CD4-positive, alpha-beta T cell treated with Interleukin-4 for 4 hours (primary cell): ENCODE data around the gene VCAN.

ENCODE experiments used
- DNase-seq: peaks from one replicate; pipeline ENCODE4 v3.0.0-alpha.2; 2020

Gene VCAN

GRCh38 chr5:83469075-83469474 lies 2.5 kb upstream of the VCAN start:
- no peak for DNase-seq

- no peak for DNase-seq
Observed at GRCh38 chr5:83470526-83471404, 779 bp upstream of the VCAN start.

GRCh38 chr5:83472213-83472507 lies 616 bp downstream of the VCAN start:
- no peak for DNase-seq

GRCh38 chr5:83472508-83473345 lies 1.2 kb downstream of the VCAN start:
- DNase-seq: no peak

GRCh38 chr5:83473346-83474160 lies 2.0 kb downstream of the VCAN start:
- peak; percentile 35 for DNase-seq

GRCh38 chr5:83474161-83474796 lies 2.7 kb downstream of the VCAN start:
- DNase-seq: no peak

- DNase-seq: no peak
Observed at GRCh38 chr5:83474991-83475390, 3.4 kb downstream of the VCAN start.

- no peak for DNase-seq
Observed at GRCh38 chr5:83475391-83475863, 3.9 kb downstream of the VCAN start.

- no peak for DNase-seq
Observed at GRCh38 chr5:83475935-83476814, 4.6 kb downstream of the VCAN start.

- no peak for DNase-seq
Observed at GRCh38 chr5:83482961-83483360, 11.4 kb downstream of the VCAN start.

- DNase-seq: no peak
Observed at GRCh38 chr5:83484294-83484693, 12.8 kb downstream of the VCAN start.

- DNase-seq: no peak
Observed at GRCh38 chr5:83485842-83486241, 14.3 kb downstream of the VCAN start.

GRCh38 chr5:83487155-83487554 lies 15.6 kb downstream of the VCAN start:
- DNase-seq: no peak

- DNase-seq: no peak
Observed at GRCh38 chr5:83488271-83488670, 16.7 kb downstream of the VCAN start.

GRCh38 chr5:83488821-83489220 lies 17.3 kb downstream of the VCAN start:
- no peak for DNase-seq

- no peak for DNase-seq
Observed at GRCh38 chr5:83490203-83490602, 18.7 kb downstream of the VCAN start.

GRCh38 chr5:83492331-83492730 lies 20.8 kb downstream of the VCAN start:
- no peak for DNase-seq

GRCh38 chr5:83493644-83494043 lies 22.1 kb downstream of the VCAN start:
- no peak for DNase-seq

- DNase-seq: no peak
Observed at GRCh38 chr5:83494087-83494620, 22.6 kb downstream of the VCAN start.

GRCh38 chr5:83494666-83495065 lies 23.1 kb downstream of the VCAN start:
- DNase-seq: no peak

GRCh38 chr5:83496626-83497025 lies 25.1 kb downstream of the VCAN start:
- DNase-seq: no peak
